ENCODE data around the gene SEMA4B.
A peak's percentile ranks its signal among the peaks of the same experiment; 100 is the strongest.
"Not testable (repeated sequence)": the region's sequence is repeated elsewhere in the genome, so short reads cannot be mapped to it uniquely, and the experiment has no call there.

SEMA4B gene

DNA sequence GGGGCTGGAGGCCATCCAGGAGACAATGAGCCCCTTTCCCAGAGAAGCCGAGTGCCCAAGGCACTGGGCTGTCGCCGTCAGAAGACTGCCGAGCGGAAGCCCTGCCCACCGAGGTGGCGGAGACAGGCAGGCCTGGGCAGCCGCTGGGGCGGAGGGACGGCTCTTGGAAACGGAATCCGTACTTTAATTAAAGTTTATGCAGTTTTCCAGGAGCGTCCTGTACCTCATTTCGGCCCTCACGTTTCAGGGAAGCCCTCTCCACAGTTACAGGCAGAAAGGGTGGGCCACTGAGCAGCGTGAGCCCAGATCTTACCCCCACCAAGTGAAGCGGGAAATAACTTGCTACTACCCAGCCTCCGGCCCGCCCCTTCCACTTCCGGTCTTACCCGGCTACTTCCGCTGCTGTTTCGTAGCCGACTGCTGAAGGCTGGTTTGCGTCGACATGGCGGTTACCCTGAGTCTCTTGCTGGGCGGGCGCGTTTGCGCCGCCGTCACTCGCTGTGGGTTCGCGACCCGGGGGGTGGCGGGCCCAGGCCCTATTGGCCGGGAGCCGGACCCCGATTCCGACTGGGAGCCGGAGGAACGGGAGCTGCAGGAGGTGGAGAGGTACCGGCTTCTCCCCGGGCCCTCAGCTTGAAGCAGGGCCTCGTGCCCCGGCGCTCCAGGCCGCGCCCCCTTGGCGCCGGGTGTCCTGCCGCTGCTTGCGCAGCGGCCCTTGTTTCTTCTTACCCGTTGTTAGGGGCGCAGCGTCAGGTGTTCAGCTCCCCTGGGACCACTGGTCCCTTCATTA is 64.3 kb downstream of the SEMA4B start, which contains the start of gene NGRN:
Gene NGRN (plus strand): TSS at position 402 of the 790 bp plus-strand sequence. CDS start 41 bp downstream, at position 443.
- peak; percentile 99 for DNase-seq

DNA sequence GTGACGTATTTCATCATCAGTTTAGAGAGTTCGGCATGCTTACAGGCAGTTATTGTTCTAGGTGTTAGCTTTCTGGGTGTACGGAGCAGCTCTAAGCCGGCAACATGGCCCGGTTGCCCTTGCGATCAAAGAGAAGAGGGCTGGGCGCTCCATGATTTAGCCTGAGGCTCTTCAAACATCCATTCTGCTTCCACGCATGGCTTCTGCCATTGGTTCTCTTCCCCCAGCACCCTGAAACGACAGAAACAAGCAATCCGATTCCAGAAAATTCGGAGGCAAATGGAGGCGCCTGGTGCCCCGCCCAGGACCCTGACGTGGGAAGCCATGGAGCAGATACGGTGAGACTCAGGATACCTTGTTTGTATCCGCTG is 64.9 kb downstream of the SEMA4B start:
- no peak for DNase-seq

DNA sequence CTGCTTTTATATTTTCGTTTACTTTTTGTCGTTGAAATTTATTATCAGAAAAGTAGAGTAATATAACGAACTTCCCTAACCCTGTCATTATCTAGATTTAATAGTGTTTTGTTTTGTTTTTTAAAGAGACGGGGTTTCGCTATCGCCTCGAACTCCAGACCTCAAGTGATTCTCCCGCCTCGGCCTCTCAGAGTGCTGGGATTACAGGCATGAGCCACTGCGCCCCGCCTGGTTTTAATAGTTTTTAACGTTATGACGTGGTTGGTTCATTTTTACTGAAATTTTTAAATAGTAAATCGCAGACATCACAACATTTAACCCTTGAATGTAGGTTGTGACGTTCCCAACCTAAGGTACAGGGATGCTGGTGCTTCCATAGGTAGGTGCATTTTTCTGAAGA is 65.4 kb downstream of the SEMA4B start:
- DNase-seq: no peak

DNA sequence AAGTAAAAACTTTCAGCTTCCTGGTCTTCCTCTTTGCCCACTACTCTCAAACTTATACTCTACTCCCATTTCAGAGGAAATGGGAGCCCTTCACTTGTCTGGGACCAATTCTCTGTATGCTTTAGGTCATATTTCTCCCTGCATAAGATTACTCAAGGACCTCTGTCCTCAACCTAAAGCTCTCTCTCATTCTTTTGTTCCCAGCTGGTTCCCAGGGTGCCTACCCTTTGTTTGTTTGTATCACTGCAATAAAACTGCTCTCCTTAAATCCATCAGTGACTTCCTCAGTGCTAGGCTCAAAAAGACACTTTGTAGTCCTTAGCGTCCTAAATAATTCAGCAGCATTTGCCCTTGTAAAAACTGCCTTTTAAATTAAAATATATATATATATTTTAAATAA is 67.3 kb downstream of the SEMA4B start:
- no peak for DNase-seq

DNA sequence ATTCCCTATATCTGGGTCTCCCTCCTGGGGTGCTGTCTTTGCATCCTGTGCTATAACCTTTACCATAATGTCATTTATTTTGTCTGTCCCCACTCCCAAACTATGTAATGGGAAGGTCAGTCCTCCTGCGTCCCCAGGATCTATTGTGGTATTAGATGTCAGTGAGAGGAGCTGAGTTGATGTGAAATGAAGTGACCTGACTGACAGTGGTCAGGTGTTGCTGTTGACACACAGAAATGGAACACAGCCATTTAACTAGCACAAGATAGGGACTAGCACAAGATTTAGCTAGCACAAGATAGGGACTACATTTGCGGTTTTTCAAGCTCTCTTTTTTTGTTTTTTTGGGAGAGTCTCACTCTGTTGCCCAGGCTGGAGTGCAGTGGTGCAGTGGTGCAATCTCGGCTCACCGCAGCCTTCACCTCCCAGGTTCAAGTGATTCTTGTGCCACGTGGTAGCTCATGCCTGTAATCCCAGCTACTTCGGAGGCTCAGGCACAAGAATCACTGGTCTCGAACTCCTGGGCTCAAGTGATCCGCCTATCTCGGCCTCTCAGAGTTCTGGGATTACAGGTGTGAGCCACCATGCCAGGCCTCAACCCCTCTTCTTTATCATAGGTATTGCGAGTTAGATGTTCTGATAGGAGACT is 69.5 kb downstream of the SEMA4B start:
- DNase-seq: no peak

DNA sequence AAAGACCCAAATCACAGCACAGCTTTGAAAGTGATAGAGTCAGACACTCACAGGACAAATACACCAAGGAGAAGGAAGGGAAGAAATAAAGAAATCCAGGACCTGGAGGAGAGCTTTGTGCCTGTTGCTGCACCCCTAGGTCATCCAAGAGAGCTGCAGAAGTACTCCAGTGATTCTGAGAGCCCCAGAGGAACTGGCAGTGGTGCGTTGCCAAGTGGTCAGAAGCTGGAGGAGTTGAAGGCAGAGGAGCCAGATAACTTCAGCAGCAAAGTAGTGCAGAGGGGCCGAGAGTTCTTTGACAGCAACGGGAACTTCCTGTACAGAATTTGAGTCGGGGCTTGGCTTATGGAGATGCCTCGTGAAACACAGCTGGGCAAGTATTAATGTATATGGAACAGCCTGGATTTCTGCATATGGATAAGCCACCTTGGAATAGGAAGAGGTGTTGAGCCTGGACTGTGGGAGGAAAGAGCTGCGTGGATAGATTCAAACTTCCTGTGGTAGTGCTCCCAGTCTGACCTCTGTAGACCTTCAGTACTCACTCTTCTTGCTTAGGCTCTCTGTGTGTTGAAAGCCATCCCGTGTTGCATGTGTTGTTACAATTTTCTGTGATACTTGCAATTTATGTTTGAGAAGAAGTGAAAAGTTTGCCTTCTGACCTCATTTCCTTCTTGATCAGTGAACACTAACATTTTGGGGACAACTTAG is 70.5 kb downstream of the SEMA4B start:
- no peak for DNase-seq

DNA sequence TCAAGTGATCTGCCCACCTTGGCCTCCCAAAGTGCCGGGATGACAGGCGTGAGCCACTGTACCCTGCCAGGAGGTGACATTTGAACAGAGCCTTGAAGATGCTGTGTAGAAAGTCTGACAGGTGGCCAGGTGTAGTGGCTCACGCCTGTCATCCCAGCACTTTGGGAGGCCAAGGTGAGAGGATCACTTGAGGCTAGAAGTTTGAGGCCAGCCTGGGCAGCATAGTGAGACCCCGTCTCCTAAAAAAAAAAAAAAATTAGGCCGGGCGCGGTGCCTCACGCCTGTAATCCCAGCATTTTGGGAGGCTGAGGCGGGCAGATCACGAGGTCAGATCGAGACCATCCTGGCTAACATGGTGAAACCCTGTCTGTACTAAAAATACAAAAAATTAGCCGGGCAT is 77.3 kb downstream of the SEMA4B start:
- DNase-seq: not testable (repeated sequence)
